CD4-positive, alpha-beta T cell treated with Interferon alpha-2 for 1 hour (primary cell): ENCODE measurements around the gene LIPH.
"Not testable (repeated sequence)": the region's sequence is repeated elsewhere in the genome, so short reads cannot be mapped to it uniquely, and the experiment has no call there.

Source experiments
- DNase-seq, 2 donors: peaks; one replicate each; pipeline ENCODE4 v3.0.0-alpha.2; 2020 to 2022

LIPH gene

DNA sequence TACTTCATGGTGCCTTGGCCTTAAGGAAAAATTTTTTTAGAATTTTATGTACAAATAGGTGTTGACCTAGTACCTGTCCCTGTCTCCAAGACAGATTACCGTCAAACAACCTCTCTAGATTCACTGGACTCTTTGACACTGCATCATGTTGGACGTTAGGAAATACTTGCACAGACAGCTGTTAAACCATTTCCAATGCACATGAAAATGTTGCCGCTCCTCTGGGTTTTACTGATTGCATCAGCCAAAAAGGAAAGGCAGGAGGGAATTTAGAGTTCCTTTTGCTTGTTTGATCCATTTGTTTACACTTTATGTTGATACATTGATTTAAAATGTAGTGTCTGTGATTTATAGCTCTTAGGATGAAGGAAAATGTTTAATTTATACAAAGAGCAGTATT lies 68.1 kb downstream of the LIPH start:
- no peak for DNase-seq

- no peak for DNase-seq
Observed at GRCh38 chr3:185479373-185479945, 72.9 kb downstream of the LIPH start.

DNA sequence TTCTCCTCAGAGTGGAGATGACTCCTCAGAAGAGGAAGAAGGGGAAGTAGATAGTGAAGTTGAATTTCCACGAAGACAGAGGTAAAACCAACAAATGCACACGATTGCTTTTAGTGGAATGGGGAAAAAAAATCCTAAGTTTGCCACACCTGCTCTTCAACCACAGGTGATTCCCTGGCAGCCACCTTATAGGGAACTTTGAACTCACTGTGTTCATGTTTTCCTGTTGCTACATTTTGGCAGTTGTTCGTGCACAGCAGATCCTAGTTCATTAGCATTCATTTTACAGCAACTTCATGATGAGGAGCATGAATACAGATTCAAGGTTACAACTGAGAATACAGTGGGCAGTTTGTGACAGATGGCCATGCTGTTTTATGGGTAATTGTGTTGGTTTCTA lies 75.1 kb downstream of the LIPH start:
- no peak for DNase-seq

DNA sequence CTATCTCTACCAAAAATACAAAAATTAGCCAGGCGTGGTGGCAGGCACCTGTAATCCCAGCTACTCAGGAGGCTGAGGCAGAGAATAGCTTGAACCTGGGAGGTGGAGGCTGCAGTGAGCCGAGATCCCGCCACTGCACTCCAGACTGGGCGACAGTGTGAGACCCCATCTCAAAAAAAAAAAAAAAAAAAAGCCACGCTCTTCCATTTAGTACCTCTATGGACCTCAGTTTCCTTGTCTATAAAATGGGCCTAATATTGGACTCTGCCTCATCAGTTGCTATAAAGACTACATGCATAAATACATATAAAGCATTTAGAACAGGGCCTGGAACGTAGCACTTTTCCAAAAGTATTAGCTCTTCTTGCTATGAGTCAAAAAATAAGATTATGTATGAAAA lies 77.5 kb downstream of the LIPH start:
- not testable (repeated sequence) for DNase-seq

DNA sequence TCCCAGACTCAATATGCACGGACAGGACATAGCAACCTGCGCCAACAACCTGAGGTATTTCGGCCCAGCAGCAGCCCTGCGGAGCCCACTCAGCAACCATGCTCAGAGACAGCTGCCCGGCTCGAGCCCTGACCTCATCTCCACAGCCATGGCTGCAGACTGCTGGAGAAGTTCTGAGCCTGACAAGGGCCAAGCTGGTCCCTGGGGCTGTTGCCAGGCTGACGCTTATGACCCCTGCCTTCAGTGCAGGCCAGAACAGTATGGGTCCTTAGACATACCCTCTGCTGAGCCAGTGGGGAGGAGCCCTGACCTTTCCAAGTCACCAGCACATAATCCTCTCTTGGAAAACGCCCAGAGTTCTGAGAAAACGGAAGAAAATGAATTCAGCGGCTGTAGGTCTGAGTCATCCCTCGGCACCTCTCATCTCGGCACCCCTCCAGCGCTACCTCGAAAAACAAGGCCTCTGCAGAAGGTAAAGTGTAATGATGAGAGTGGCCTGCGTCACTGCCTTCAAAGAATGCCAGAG lies 79.0 kb downstream of the LIPH start:
- no peak for DNase-seq

- DNase-seq = no peak
Observed at GRCh38 chr3:185470323-185470722, 82.1 kb downstream of the LIPH start.

- no peak for DNase-seq
Observed at GRCh38 chr3:185469542-185469941, 82.8 kb downstream of the LIPH start.

DNA sequence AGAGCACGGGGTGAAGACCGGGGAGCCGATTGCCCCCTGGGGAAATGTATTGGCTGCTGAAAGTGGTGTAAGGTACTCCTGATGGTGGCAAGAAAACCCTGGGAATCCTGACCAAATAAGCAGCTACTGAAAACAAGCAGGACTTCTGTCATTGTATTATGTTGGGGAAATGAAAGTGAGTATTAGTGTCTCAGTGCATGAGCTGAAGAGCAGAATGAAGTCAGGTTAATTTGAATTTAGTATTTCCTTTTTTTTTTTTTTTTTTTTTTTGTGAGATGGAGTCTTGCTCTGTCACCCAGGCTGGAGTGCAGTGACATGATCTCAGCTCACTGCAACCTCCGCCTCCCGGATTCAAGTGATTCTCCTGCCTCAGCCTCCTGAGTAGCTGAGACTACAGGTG lies 86.3 kb downstream of the LIPH start:
- not testable (repeated sequence) for DNase-seq

- no peak for DNase-seq
Observed at GRCh38 chr3:185465471-185465870, 86.9 kb downstream of the LIPH start.

DNA sequence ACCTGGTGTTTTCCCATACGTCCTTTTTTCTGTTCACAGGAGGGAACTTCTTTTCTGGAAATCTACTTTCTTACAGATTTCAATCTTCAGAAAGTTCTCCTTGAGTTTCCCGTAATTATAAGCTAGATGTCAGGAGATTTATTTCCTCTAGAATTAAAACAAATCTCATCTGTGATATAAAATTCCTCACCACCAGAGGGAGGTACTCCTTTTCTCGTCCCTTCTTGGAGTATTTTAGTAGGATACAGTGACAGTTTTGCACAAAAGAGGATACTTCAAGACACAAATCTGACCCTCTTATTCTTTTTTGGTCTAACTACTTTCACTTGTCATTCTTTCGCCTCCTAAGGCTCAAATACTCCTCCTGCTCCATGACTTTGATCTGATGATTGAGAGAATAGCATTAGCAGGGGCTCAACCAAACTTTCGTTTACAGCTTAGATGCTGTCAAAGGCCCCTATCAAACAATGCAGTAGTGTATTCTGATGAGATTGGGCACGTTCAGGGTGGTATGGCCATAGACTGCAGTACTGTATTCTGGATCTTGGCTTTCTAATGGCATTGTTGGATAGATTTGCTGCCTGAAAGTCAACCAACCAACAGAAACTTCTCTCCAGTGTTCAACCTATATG lies 91.6 kb downstream of the LIPH start:
- DNase-seq = no peak

DNA sequence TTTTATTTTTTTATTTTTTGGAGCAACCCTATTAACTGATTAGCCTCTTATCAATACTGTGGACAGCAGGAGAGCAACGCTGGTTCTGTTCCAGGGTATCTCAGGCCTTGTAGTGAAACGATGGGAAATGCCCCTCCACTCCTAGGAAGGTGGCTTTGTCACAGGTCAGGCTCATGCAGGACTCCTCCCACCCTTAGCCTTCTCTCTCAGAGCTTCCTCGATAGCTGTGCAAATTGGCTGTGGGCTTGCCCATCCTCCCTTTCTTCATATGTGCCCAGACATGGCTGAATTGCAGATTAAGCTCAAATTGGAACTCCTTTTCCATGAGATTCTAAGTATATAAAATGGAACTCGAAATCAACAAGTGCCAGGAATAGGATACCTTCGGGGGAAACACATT lies 92.1 kb downstream of the LIPH start:
- DNase-seq = no peak

- no peak for DNase-seq
Observed at GRCh38 chr3:185457376-185457775, 95.0 kb downstream of the LIPH start.
